Muscle of leg (tissue), 11 donors: ENCODE data around the gene RBX1. TPM values are rescaled to one million over a fixed set of nuclear protein-coding genes. Genes with fewer than 3 reads are reported as not detected.

Source experiments
- DNase-seq: peaks from one replicate; pipeline ENCODE4 v3.0.0; 2013
- H3K27ac ChIP-seq: one replicate; pipeline ENCODE4 v1.5.1; 2013; ENCODE audit warnings: mild to moderate bottlenecking, low read length, control low read depth
- H3K27me3 ChIP-seq: one replicate; pipeline ENCODE4 v1.6.1; 2013; ENCODE audit warnings: low read length; ENCODE audit not compliant: control insufficient read depth, insufficient read depth
- H3K36me3 ChIP-seq: one replicate; pipeline ENCODE4 v1.6.1; 2013; ENCODE audit warnings: low read length; ENCODE audit not compliant: control insufficient read depth, insufficient read depth
- H3K4me1 ChIP-seq: one replicate; pipeline ENCODE4 v1.6.1; 2013; ENCODE audit warnings: low read length; ENCODE audit not compliant: control insufficient read depth, insufficient read depth
- H3K4me3 ChIP-seq: one replicate; pipeline ENCODE4 v1.5.1; 2013; ENCODE audit warnings: low read length, control low read depth
- H3K9me3 ChIP-seq: replicated peaks from 2 replicates; pipeline ENCODE4 v1.6.1; 2013; ENCODE audit warnings: low read depth, low read length; ENCODE audit not compliant: control insufficient read depth
- WGBS: methylation state at CpG from one replicate; pipeline ENCODE4 v1.1.5; 2013; ENCODE audit warnings: missing lambda C conversion rate; ENCODE audit not compliant: insufficient coverage; 5-methylcytosine and 5-hydroxymethylcytosine counted together
- polyA plus RNA-seq, 8 donors: library from polyadenylated mRNA; unstranded; fragments of 120-200 nt; gene quantifications; one replicate each; pipeline versions ENCODE4 v1.2.1 to v1.2.3, GENCODE V29; 2013; ENCODE audit warnings: inconsistent platforms in 1 of 8, low replicate concordance in 1 of 8; ENCODE audit not compliant: insufficient read length in 8 of 8, insufficient read depth in 1 of 8
- total RNA-seq: library from RNA; stranded (reverse); fragments of 120-200 nt; gene quantifications from one replicate; pipeline ENCODE4 v1.2.4, GENCODE V29; 2013

The RBX1 gene
- total and polyA plus RNA-seq, 9 donors = 66.1 to 79.8 (median 73.3) TPM

GRCh38 chr22:40965936-40966725, 15.0 kb downstream of the RBX1 start:
- Histone ChIP-seq H3K27ac (no peak overlapping the region), H3K9me3 (no peaks in the 10 kb centered on the region), H3K27me3 (no peaks in the 10 kb centered on the region), H3K36me3 (peaks cover 64% of the 10 kb centered on the region), H3K4me3 (no peak overlapping the region), H3K4me1 (no peaks in the 10 kb centered on the region)
- no CpG with 5 or more reads among the region's 8 CpGs for WGBS
- no peak for DNase-seq

GRCh38 chr22:40966726-40967085, 15.5 kb downstream of the RBX1 start:
- DNase-seq = no peak
- no peaks in the 10 kb centered on the region for H3K4me1 ChIP-seq
- no peaks in the 10 kb centered on the region for H3K27me3 ChIP-seq
- H3K9me3 ChIP-seq = no peaks in the 10 kb centered on the region
- WGBS = 88% methylated on average over 5 of the region's 7 CpGs
- H3K27ac ChIP-seq = no peak overlapping the region
- H3K36me3 ChIP-seq = peaks cover 64% of the 10 kb centered on the region
- no peak overlapping the region for H3K4me3 ChIP-seq

GRCh38 chr22:40967111-40967760, 16.1 kb downstream of the RBX1 start:
- Histone ChIP-seq H3K4me1 (no peaks in the 10 kb centered on the region), H3K27ac (no peak overlapping the region), H3K27me3 (no peaks in the 10 kb centered on the region), H3K4me3 (no peak overlapping the region), H3K9me3 (no peaks in the 10 kb centered on the region), H3K36me3 (peaks cover 65% of the 10 kb centered on the region)
- WGBS = 94% methylated on average over 2 of the region's 8 CpGs
- no peak for DNase-seq

- Histone ChIP-seq H3K9me3 (no peaks in the 10 kb centered on the region), H3K4me1 (no peaks in the 10 kb centered on the region), H3K4me3 (no peak overlapping the region), H3K36me3 (peaks cover 36% of the 10 kb centered on the region), H3K27me3 (no peaks in the 10 kb centered on the region), H3K27ac (no peak overlapping the region)
- 98% methylated on average over 5 of the region's 6 CpGs for WGBS
- no peak for DNase-seq
These were observed 21.4 kb downstream of the RBX1 start for GRCh38 chr22:40972587-40972986.

GRCh38 chr22:40973144-40973543, 22.0 kb downstream of the RBX1 start:
- Histone ChIP-seq H3K9me3 (no peaks in the 10 kb centered on the region), H3K36me3 (peaks cover 30% of the 10 kb centered on the region), H3K27me3 (no peaks in the 10 kb centered on the region), H3K4me3 (no peak overlapping the region), H3K4me1 (no peaks in the 10 kb centered on the region), H3K27ac (no peak overlapping the region)
- DNase-seq = no peak
- WGBS = 93% methylated on average over 9 of the region's 13 CpGs

- no CpG with 5 or more reads among the region's 1 CpG for WGBS
- peak; percentile 17 for DNase-seq
- H3K4me3 ChIP-seq = no peak overlapping the region
These were observed 24.2 kb downstream of the RBX1 start for GRCh38 chr22:40975366-40975765.

GRCh38 chr22:40976866-40977700, 25.9 kb downstream of the RBX1 start:
- Histone ChIP-seq H3K27ac (no peak overlapping the region), H3K9me3 (no peaks in the 10 kb centered on the region), H3K36me3 (peaks cover 8% of the 10 kb centered on the region), H3K4me3 (no peak overlapping the region), H3K4me1 (no peaks in the 10 kb centered on the region), H3K27me3 (no peaks in the 10 kb centered on the region)
- WGBS = 84% methylated on average over 9 of the region's 18 CpGs
- no peak for DNase-seq

More at GRCh38 chr22:40975366-40975765, 24.2 kb downstream of the RBX1 start:
- no peaks in the 10 kb centered on the region for H3K4me1 ChIP-seq
- H3K9me3 ChIP-seq = no peaks in the 10 kb centered on the region
- no peaks in the 10 kb centered on the region for H3K27me3 ChIP-seq
- peaks cover 17% of the 10 kb centered on the region for H3K36me3 ChIP-seq
- no peak overlapping the region for H3K27ac ChIP-seq

GRCh38 chr22:40979198-40979597, 28.0 kb downstream of the RBX1 start:
- no peaks in the 10 kb centered on the region for H3K27me3 ChIP-seq
- no peak for DNase-seq
- H3K4me3 ChIP-seq = no peak overlapping the region
- H3K4me1 ChIP-seq = peaks cover 8% of the 10 kb centered on the region
- H3K36me3 ChIP-seq = no peaks in the 10 kb centered on the region
- H3K9me3 ChIP-seq = no peaks in the 10 kb centered on the region
- no peak overlapping the region for H3K27ac ChIP-seq
- 93% methylated on average over 3 of the region's 7 CpGs for WGBS

- WGBS = 70% methylated on average over 3 of the region's 8 CpGs
- no peak overlapping the region for H3K4me3 ChIP-seq
- no peaks in the 10 kb centered on the region for H3K36me3 ChIP-seq
- peaks cover 8% of the 10 kb centered on the region for H3K4me1 ChIP-seq
- H3K27ac ChIP-seq = no peak overlapping the region
- DNase-seq = no peak
- no peaks in the 10 kb centered on the region for H3K27me3 ChIP-seq
- no peaks in the 10 kb centered on the region for H3K9me3 ChIP-seq
These were observed 28.7 kb downstream of the RBX1 start for GRCh38 chr22:40979871-40980270.
